Nephron progenitor cell (in vitro differentiated cells): ENCODE results near the gene KLHL25.
A peak's percentile ranks its signal among the peaks of the same experiment; 100 is the strongest.

ENCODE experiments used
- DNase-seq: peaks from one replicate; pipeline ENCODE4 v3.0.0; 2021
- H3K27ac Mint-ChIP-seq: 2 replicates; pipeline ENCODE4 v1.8.0; 2021; ENCODE audit warnings: mild to moderate bottlenecking, moderate library complexity, mixed read lengths
- H3K27me3 Mint-ChIP-seq: 2 replicates; pipeline ENCODE4 v1.8.0; 2021; ENCODE audit warnings: mild to moderate bottlenecking, low read depth, mixed read lengths; ENCODE audit not compliant: poor library complexity
- H3K36me3 Mint-ChIP-seq: 2 replicates; pipeline ENCODE4 v1.8.0; 2021; ENCODE audit warnings: low read depth, mixed read lengths
- H3K4me1 Mint-ChIP-seq: 2 replicates; pipeline ENCODE4 v1.8.0; 2021; ENCODE audit warnings: mixed read lengths
- H3K4me3 Mint-ChIP-seq: 2 replicates; pipeline ENCODE4 v1.8.0; 2021; ENCODE audit warnings: mild to moderate bottlenecking, moderate library complexity, mixed read lengths
- H3K9me3 Mint-ChIP-seq: 2 replicates; pipeline ENCODE4 v1.8.0; 2021; ENCODE audit warnings: mild to moderate bottlenecking, moderate library complexity, mixed read lengths
- TF ChIP-seq, protein P1 (sequence below): fragments of 200-600 bp; sonication (generic); IDR thresholded peaks from 2 replicates; pipeline ENCODE4 v1.5.0; 2021; ENCODE audit warnings: antibody characterized with exemption

Gene KLHL25

DNA sequence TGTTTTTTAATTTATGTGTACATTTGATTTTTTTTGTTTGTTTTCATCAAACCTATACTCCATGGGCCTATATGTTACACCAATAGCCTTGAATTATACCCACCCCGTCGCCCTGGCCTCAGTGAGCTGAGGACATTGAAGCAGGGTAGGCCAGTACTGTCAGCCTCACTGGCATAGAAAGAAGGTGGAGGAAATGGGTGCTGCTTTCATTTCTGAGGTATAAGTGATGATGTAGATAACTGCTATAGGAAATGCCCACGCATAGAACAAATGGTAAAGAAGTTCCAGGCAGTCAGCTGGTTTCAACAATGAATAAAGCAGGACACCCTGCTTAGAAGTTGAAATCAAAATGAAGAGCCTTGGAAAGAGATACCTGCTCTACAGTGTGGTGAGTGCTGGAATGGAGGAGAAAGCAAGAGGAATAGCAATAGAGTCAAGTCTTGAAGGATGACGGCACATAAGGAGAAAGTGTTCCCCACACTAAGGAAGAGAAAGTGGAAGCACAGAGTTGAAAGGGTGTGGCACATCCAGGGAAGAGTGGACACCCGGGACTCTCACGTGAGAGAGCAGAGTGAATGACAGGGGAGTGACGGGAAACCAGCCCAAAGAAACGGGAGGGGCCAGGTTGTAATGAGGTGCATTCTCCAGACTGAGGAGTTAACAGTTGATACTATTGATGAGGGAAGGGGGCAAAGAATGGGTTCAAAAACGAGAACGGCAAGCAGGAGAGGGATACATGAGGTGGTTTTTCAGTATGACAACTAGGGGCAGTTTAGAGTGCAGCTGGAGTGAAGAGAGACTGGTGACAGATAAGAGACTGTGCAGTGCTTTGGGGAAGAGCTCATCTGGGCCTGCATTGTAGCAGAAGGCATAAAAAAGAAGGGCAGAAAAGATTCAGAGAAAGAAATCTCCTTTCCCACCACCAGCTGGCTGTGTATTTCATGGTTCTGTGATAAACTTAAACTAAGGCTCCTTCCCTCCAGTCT is 70.5 kb downstream of the KLHL25 start:
- no peak overlapping the region for H3K4me3 Mint-ChIP-seq
- peaks cover 57% of the 10 kb centered on the region for H3K36me3 Mint-ChIP-seq
- no peak for DNase-seq
- H3K4me1 Mint-ChIP-seq = no peaks in the 10 kb centered on the region
- no peaks in the 10 kb centered on the region for H3K27me3 Mint-ChIP-seq
- TF ChIP-seq, protein P1, sequence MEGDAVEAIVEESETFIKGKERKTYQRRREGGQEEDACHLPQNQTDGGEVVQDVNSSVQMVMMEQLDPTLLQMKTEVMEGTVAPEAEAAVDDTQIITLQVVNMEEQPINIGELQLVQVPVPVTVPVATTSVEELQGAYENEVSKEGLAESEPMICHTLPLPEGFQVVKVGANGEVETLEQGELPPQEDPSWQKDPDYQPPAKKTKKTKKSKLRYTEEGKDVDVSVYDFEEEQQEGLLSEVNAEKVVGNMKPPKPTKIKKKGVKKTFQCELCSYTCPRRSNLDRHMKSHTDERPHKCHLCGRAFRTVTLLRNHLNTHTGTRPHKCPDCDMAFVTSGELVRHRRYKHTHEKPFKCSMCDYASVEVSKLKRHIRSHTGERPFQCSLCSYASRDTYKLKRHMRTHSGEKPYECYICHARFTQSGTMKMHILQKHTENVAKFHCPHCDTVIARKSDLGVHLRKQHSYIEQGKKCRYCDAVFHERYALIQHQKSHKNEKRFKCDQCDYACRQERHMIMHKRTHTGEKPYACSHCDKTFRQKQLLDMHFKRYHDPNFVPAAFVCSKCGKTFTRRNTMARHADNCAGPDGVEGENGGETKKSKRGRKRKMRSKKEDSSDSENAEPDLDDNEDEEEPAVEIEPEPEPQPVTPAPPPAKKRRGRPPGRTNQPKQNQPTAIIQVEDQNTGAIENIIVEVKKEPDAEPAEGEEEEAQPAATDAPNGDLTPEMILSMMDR = no peak
- no peaks in the 10 kb centered on the region for H3K9me3 Mint-ChIP-seq
- H3K27ac Mint-ChIP-seq = peak overlapping the region; percentile 60

DNA sequence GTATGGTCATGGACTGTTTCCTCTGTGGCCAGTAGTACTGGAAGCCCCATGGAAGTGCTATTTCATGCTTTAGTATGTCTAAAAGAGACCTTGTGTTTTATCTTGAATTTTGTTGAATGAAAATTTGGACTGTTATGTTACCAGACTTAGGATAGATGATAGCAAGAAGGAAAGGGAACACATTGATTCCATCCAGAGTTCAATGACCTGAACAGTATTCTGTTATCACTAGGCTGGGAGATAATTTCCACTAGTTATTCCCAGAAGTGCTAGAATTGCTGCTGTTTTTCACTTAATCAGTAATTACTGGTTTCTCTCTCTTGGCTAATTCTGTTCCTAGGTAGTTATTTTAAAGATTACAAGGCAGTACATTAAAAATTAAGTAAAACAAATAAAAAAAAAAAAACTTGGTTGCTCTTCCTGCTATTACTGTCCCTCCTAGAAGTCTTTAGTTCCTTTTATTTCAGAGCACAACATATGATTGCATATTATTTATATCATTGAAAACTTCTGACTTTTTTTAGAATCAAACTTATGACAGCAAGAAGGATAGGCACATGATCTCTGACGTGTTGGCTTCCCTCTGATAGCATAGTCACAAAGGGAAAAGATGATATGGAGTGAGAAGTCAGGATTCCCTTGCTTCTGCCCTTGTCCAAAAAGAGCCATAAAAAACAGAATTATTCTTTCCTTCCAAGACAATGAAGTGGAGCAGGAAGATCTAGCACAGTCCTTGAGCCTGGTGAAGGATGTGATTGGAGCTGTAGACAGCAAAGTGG is 72.2 kb downstream of the KLHL25 start:
- DNase-seq = no peak
- TF ChIP-seq, protein P1 = no peak
- no peaks in the 10 kb centered on the region for H3K27me3 Mint-ChIP-seq
- no peak overlapping the region for H3K27ac Mint-ChIP-seq
- no peaks in the 10 kb centered on the region for H3K9me3 Mint-ChIP-seq
- peaks cover 65% of the 10 kb centered on the region for H3K36me3 Mint-ChIP-seq
- no peak overlapping the region for H3K4me3 Mint-ChIP-seq
- peaks cover 7% of the 10 kb centered on the region for H3K4me1 Mint-ChIP-seq

DNA sequence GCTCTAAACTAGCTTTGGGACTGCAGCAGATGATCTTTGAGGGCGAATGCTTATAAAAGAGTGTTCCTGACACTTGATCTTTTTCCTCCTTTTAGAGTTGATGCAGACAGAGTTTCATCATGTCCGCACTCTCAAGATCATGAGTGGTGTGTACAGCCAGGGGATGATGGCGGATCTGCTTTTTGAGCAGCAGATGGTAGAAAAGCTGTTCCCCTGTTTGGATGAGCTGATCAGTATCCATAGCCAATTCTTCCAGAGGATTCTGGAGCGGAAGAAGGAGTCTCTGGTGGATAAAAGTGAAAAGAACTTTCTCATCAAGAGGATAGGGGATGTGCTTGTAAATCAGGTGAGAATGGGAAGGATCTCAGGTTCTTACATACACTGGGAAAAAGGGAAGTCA is 75.7 kb downstream of the KLHL25 start:
- Mint-ChIP-seq H3K4me1 (peaks cover 7% of the 10 kb centered on the region), H3K27ac (peak overlapping the region; percentile 17), H3K4me3 (no peak overlapping the region)

DNA sequence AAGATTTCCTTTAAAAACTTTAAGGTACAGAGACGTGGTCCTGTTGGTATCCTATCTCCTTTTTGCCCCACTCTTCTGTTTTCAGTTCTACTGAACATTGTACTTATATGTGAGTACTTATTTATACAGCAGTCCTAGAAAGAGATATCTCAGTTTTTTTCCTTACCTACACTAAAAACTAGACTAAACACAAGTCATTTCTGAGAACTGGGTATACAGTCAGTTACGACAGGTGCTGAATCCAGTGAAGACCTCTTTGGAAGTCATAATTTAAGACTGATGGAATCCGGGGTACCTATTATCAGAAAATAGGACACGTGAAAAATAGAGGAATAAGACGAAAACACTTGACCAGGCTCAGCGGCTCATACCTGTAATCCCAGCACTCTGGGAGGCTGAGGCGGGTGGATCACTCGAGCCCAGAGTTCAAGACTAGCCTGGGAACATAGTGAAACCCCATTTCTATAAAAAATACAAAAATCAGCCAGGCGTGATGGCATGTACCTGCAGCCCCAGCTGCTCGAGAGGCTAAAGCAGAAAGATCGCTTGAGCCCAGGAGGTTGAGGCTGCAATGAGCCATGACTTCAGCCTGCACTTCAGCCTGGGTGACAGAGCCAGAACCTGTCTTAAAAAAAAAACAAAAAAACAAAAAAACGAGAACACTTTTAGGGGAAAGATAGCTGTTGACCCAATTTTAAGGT is 76.3 kb downstream of the KLHL25 start:
- TF ChIP-seq, protein P1 = no peak
- no peak for DNase-seq
- H3K36me3 Mint-ChIP-seq = peaks cover 73% of the 10 kb centered on the region
- peak overlapping the region; percentile 17 for H3K27ac Mint-ChIP-seq
- H3K27me3 Mint-ChIP-seq = no peaks in the 10 kb centered on the region
- H3K4me3 Mint-ChIP-seq = no peak overlapping the region
- no peaks in the 10 kb centered on the region for H3K9me3 Mint-ChIP-seq
- peaks cover 7% of the 10 kb centered on the region for H3K4me1 Mint-ChIP-seq

More for the DNA sequence above, 75.7 kb downstream of the KLHL25 start:
- Mint-ChIP-seq H3K27me3 (no peaks in the 10 kb centered on the region), H3K36me3 (peaks cover 70% of the 10 kb centered on the region), H3K9me3 (no peaks in the 10 kb centered on the region)
- TF ChIP-seq, protein P1 = no peak
- DNase-seq = no peak

DNA sequence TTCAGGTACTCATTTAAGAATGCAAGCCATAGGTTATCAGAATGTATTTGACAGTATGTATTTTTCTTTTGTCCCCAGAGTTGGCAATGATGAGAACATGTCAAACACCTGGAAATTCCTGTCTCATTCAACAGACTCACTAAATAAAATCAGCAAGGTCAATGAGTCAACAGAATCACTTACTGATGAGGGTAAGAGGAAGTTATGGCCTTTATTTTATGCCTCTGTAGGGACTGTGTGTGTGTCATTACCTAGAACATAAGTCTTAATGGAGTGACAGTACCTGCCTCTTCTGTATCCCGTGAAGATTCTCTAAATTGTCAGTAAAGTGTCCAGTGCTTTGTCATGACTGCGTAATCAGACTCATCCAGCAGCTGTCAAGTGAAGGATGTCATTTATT is 77.5 kb downstream of the KLHL25 start:
- TF ChIP-seq, protein P1 = no peak
- Mint-ChIP-seq H3K36me3 (peaks cover 75% of the 10 kb centered on the region), H3K4me1 (peaks cover 7% of the 10 kb centered on the region), H3K27ac (no peak overlapping the region), H3K4me3 (no peak overlapping the region), H3K27me3 (no peaks in the 10 kb centered on the region), H3K9me3 (no peaks in the 10 kb centered on the region)
- no peak for DNase-seq
